Omental fat pad (tissue), 4 donors: Measurements from ENCODE around the gene C1orf159. TPM values are rescaled to one million over a fixed set of nuclear protein-coding genes. Genes with fewer than 3 reads are reported as not detected.
"Not testable (repeated sequence)": the region's sequence is repeated elsewhere in the genome, so short reads cannot be mapped to it uniquely, and the experiment has no call there.

Experiments used
- ATAC-seq: fragments of 150-250 bp; one replicate; pipeline ENCODE4 v1.9.1; 2016; ENCODE audit warnings: mild to moderate bottlenecking, moderate library complexity; ENCODE audit not compliant: low FRiP score
- DNase-seq: peaks from one replicate; pipeline ENCODE4 v3.0.0-alpha.2; 2019; ENCODE audit warnings: low spot score
- total RNA-seq, 4 donors: library from RNA; depleted of rRNA; stranded (reverse); fragments of >200 nt; gene quantifications; one replicate each; pipeline ENCODE4 v1.1.0, GENCODE V29; 2016
- TF ChIP-seq, protein P1 (sequence below), 3 donors: fragments of 450-650 bp; IDR thresholded peaks; one replicate each; pipeline ENCODE4 v1.5.1; 2016 to 2017; ENCODE audit warnings: antibody characterized with exemption in 3 of 3, mild to moderate bottlenecking in 3 of 3, moderate library complexity in 2 of 3

Gene C1orf159
- total RNA-seq, 4 donors from 2014 or later, result 5.6 to 12.0 (median 9.5) TPM

DNA sequence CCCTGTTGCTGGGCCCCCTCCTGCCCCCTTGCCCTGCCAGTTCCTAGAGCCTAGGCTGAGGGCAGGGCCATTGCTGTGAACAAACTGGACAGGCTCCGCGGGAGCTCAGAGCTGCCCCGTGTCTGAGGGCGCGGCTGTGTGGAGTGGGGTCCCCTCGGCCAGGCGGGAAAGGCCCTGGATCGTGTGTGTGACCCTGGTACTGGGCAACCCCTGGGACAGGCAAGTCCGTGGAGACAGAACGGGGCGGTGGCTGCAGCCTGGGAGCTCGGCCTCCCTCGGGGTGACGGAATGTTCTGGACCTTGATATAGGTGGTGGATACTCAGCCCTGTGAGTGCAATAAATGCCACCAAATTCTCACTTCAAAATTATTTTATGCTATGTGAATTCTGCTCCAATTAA lies 27.7 kb upstream of the C1orf159 start:
- ATAC-seq (no peak), DNase-seq (no peak)
- TF ChIP-seq, protein P1, sequence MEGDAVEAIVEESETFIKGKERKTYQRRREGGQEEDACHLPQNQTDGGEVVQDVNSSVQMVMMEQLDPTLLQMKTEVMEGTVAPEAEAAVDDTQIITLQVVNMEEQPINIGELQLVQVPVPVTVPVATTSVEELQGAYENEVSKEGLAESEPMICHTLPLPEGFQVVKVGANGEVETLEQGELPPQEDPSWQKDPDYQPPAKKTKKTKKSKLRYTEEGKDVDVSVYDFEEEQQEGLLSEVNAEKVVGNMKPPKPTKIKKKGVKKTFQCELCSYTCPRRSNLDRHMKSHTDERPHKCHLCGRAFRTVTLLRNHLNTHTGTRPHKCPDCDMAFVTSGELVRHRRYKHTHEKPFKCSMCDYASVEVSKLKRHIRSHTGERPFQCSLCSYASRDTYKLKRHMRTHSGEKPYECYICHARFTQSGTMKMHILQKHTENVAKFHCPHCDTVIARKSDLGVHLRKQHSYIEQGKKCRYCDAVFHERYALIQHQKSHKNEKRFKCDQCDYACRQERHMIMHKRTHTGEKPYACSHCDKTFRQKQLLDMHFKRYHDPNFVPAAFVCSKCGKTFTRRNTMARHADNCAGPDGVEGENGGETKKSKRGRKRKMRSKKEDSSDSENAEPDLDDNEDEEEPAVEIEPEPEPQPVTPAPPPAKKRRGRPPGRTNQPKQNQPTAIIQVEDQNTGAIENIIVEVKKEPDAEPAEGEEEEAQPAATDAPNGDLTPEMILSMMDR (IDR thresholded peaks at IDR 0.05), result no peak

- DNase-seq (no peak), ATAC-seq (no peak)
- TF ChIP-seq, protein P1 (IDR thresholded peaks at IDR 0.05), result no peak
These were observed 27.0 kb upstream of the C1orf159 start for GRCh38 chr1:1142844-1143243.

DNA sequence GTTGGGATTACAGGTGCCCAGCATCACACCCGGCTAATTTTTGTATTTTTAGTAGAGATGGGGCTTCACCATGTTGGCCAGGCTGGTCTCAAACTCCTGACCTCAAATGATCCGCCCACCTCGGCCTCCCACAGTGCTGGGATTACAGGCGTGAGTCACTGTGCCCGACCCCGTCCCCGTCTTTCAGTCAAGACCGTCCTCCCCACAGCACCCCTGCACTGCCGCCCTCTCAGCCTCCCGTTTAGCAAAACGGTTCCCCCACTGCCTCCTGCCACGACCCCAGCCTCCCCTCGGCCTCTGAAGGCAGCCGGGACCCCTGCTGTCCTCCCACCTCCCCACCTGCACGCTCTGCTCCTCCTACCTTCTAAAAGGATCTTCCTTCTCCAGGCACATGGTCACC lies 26.5 kb upstream of the C1orf159 start:
- not testable (repeated sequence) for DNase-seq, ATAC-seq

GRCh38 chr1:1141911-1142250 lies 26.0 kb upstream of the C1orf159 start:
- DNase-seq, result no peak
- ATAC-seq, result no peak
- TF ChIP-seq, protein P1 (IDR thresholded peaks at IDR 0.05), result no peak

DNA sequence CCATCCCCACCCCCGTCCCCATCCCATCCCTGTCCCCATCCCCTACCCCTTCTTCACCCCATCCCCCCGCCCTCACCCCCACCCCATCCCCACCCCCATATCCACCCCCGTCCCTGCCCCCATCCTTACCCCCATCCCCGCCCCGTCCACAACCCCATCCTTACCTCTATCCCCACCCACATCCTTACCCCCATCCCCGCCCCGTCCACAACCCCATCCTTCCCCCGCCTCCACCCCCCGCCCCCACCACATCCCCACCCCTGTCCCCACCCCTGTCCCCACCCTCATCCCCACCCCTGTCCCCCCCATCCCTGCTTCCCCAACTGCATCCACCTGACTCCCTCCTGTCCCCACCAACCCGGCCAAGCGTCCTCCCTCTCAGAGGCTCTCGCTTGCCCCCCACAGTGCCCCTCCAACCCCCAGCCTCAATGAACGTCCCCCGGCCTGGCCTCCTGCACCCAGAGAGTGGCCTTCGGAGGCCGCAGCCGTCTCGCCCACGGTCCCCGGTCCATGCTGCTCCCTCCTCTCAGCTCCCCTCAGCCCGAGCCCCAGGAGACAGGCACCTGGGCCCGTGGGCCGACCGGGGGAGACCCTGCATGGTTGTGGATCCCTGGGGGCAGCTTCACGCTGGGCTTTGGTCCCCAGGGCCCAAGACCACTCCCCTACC lies 25.5 kb upstream of the C1orf159 start:
- DNase-seq (no peak), ATAC-seq (no peak)
- TF ChIP-seq, protein P1 (IDR thresholded peaks at IDR 0.05), result no peak

- TF ChIP-seq, protein P1 (IDR thresholded peaks at IDR 0.05), result no peak
- DNase-seq (no peak), ATAC-seq (no peak)
These were observed 24.8 kb upstream of the C1orf159 start for GRCh38 chr1:1140673-1141072.

DNA sequence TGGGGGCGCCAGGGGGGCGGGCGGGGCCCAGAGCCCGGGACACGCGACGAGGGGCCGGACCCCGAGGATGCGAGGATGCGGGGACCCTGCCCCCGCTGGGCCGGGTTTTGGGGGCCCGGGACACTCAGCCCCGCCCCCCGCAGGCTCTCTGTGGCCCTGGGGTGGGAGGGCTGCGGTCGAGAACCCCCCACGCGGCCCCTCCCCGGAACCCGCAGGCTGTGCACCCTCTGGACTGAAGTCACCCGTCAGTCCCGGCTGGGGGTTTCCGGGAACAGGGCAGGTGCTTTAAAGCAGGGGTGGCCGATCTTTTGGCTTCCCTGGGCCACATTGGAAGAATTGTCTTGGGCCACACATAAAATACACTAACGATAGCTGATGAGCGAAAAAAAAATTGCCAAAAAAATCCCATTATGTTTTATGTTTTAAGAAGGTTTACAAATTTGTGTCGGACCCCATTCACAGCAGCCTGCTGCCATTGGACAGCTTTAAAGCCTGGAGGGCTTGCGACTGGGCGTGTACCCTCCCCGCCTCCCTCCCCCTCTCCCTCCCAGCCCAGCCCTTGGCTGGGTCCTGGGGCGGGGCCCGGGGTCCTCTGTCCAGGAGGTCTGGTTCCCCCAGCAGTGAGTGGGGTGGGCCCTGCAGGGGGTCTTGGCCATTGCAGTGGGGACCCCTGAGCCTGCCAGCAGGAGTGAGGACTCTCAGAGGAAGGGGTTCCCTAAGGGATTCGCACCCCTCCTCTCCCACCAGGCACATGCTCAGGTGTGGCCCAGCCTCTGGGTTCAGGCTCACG lies 21.6 kb upstream of the C1orf159 start:
- TF ChIP-seq, protein P1 (IDR thresholded peaks at IDR 0.05), result no peak
- DNase-seq, result no peak
- peak; percentile 22 for ATAC-seq
